Measurements from ENCODE around the gene NLN. TPM values are rescaled to one million over a fixed set of nuclear protein-coding genes. Genes with fewer than 3 reads are reported as not detected.

NLN gene
- total and polyA plus RNA-seq, 2 experiments from 2014 or later = 16.4 to 24.3 TPM

DNA sequence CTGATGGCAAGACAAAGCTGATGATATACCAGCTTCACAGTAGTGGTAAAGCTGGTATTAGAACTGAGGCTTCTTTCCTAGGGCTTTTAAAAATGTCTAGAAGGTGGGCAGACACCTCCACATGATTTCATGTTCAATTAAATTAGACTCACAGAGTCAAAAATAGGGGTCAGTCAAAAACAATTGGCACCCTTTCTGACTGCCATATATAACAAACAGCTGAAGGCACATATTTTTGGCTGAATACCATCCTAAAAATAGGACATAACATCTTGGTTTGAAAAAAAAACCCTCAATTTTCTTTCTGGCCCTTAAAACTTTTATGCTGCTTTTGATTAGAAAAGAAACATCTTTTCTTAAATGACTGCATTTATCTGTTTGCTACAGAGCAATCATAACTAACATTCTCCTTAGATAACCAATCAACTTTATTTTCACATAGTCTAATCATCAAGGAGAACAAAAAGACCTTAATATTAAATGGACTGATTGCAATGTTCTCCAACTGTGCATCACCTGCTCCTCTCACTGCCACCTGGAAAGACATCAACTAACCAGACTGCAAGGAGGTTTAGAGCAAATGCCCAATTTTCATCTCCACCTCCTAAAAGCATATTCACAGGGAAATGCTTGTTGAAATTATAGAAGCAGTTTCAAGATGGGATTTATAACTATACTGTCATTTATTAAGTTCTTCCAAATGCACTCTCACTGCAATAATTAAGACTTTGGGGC is 3.3 kb upstream of the NLN start:
- H3K36me3 ChIP-seq (replicated peaks; ENCODE audit: insufficient read depth, low read depth) = no peaks in the 10 kb centered on the region
- DNase-seq (ENCODE audit: low spot score) = no peak
- no peak overlapping the region for H2AFZ ChIP-seq

DNA sequence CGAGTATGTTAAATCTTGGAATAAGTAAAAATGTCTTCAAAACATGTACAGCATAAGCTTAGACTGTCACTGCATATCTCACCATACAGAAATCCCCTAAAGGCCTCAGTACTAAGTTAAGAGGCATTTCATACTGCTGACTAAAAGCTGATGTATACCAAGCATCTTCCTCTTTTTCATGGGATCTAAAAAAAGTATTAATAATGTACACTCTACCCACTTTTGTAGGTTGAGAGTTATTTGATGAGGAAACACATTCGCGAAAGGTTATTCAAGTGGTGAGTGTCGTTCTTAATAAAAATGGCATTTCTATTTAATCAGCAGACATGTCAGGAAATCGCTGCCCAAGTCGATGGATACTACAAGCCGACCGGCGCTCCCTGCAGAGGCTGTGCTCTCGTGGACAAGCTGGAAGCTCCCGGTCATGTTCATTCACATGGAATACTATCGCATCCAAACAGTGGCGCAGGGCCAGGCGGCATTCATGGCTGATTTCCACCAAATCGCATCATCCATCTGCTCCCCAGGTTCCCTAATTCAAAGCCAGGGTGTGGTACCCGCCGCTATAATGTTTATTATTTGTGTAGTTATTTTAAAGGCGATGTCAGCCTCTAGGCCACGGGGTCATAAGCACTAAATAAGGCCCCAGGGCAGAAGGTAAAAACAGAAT is 820 bp upstream of the NLN start:
- no peaks in the 10 kb centered on the region for H3K27me3 ChIP-seq
- peaks cover 32% of the 10 kb centered on the region for H3K79me2 ChIP-seq
- peak overlapping the region; percentile 98 for H3K4me3 ChIP-seq
- peak; percentile 69 for DNase-seq (ENCODE audit: low spot score)
- H3K4me2 ChIP-seq = peak overlapping the region; percentile 95
- WGBS (ENCODE audit: low lambda C conversion rate, missing lambda C conversion rate) = 8% methylated on average over 19 of the region's 19 CpGs
- H3K4me1 ChIP-seq (ENCODE audit: insufficient read depth) = no peaks in the 10 kb centered on the region
- TF ChIP-seq EZH2phosphoT487 (IDR thresholded peaks at IDR 0.05; ENCODE audit: low read depth, severe bottlenecking, unreplicated experiment) (no peak), EZH2 (IDR thresholded peaks at IDR 0.05; ENCODE audit: borderline replicate concordance) (no peak)
- TF ChIP-seq, protein P1, sequence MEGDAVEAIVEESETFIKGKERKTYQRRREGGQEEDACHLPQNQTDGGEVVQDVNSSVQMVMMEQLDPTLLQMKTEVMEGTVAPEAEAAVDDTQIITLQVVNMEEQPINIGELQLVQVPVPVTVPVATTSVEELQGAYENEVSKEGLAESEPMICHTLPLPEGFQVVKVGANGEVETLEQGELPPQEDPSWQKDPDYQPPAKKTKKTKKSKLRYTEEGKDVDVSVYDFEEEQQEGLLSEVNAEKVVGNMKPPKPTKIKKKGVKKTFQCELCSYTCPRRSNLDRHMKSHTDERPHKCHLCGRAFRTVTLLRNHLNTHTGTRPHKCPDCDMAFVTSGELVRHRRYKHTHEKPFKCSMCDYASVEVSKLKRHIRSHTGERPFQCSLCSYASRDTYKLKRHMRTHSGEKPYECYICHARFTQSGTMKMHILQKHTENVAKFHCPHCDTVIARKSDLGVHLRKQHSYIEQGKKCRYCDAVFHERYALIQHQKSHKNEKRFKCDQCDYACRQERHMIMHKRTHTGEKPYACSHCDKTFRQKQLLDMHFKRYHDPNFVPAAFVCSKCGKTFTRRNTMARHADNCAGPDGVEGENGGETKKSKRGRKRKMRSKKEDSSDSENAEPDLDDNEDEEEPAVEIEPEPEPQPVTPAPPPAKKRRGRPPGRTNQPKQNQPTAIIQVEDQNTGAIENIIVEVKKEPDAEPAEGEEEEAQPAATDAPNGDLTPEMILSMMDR (IDR thresholded peaks at IDR 0.05; ENCODE audit: poor library complexity) = no peak
- H4K20me1 ChIP-seq (ENCODE audit: insufficient read depth, poor library complexity, severe bottlenecking) = no peaks in the 10 kb centered on the region
- peak overlapping the region; percentile 82 for H3K27ac ChIP-seq
- H3K9me3 ChIP-seq (ENCODE audit: low read depth) = no peaks in the 10 kb centered on the region
- no peaks in the 10 kb centered on the region for H3K36me3 ChIP-seq (replicated peaks; ENCODE audit: insufficient read depth, low read depth)
- peak overlapping the region; percentile 98 for H2AFZ ChIP-seq
- no peaks in the 10 kb centered on the region for H3K9me2 ChIP-seq (replicated peaks; ENCODE audit: insufficient read depth)

More for the DNA sequence above, 3.3 kb upstream of the NLN start:
- no peaks in the 10 kb centered on the region for H3K4me1 ChIP-seq (ENCODE audit: insufficient read depth)
- H3K27ac ChIP-seq = no peak overlapping the region
- H3K79me2 ChIP-seq = peaks cover 16% of the 10 kb centered on the region
- TF ChIP-seq EZH2phosphoT487 (IDR thresholded peaks at IDR 0.05; ENCODE audit: low read depth, severe bottlenecking, unreplicated experiment) = no peak
- TF ChIP-seq, protein P1 (IDR thresholded peaks at IDR 0.05; ENCODE audit: poor library complexity) = no peak
- no peak for TF ChIP-seq EZH2 (IDR thresholded peaks at IDR 0.05; ENCODE audit: borderline replicate concordance)
- no peaks in the 10 kb centered on the region for H4K20me1 ChIP-seq (ENCODE audit: insufficient read depth, poor library complexity, severe bottlenecking)
- no peaks in the 10 kb centered on the region for H3K27me3 ChIP-seq
- no peaks in the 10 kb centered on the region for H3K9me3 ChIP-seq (ENCODE audit: low read depth)
- H3K9me2 ChIP-seq (replicated peaks; ENCODE audit: insufficient read depth) = no peaks in the 10 kb centered on the region
- no peak overlapping the region for H3K4me3 ChIP-seq
- no peak overlapping the region for H3K4me2 ChIP-seq

DNA sequence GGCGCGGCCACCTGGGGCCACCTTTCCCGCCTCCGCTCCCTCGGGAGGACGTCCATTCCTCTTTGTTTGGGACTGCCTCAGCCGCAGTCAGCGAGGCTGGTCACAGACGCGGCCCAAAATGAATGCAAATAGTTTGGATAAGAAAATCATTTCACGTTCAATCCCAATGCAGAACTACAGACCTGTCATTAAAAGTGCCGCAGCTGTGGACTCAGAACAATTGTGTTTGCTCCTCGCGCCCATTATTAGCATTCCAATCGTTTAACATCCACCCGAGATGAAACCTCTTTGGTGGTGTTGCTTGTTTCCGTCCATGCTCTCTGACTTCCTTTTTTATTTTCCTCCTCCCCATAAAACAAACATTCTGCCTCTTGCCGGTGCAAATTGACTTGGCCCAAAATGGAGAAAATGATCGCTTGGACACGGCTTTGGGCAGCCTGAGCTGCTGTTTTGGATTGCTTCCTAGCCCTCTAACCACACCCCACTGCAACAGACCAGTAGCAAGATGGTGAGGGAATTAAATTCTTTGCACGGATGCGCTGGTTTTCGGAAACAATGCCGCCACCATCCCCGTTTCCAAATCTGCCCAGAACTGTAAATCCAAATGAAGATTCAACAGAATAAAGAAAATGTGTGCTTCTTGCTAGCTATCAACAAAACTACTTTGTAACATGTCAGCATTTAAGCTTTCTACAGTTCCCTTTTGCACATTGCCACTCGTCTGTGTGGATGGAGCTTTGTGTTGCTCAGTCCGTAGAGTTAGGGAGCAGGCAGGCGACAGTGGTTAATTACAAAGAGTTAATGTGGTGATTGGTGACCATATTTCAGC is 784 bp downstream of the NLN start:
- Histone ChIP-seq H3K4me3 (peak overlapping the region; percentile 98), H3K9me3 (ENCODE audit: low read depth) (no peaks in the 10 kb centered on the region), H3K27ac (peak overlapping the region; percentile 74), H4K20me1 (ENCODE audit: insufficient read depth, poor library complexity, severe bottlenecking) (no peaks in the 10 kb centered on the region), H3K27me3 (no peaks in the 10 kb centered on the region), H3K36me3 (replicated peaks; ENCODE audit: insufficient read depth, low read depth) (no peaks in the 10 kb centered on the region), H2AFZ (peak overlapping the region; percentile 46), H3K4me1 (ENCODE audit: insufficient read depth) (no peaks in the 10 kb centered on the region), H3K4me2 (peak overlapping the region; percentile 95), H3K9me2 (replicated peaks; ENCODE audit: insufficient read depth) (no peaks in the 10 kb centered on the region), H3K79me2 (peaks cover 37% of the 10 kb centered on the region)
- TF ChIP-seq EZH2 (IDR thresholded peaks at IDR 0.05; ENCODE audit: borderline replicate concordance) (no peak), EZH2phosphoT487 (IDR thresholded peaks at IDR 0.05; ENCODE audit: low read depth, severe bottlenecking, unreplicated experiment) (no peak)
- TF ChIP-seq, protein P1 (IDR thresholded peaks at IDR 0.05; ENCODE audit: poor library complexity) = no peak
- DNase-seq (ENCODE audit: low spot score) = no peak
- 2% methylated on average over 28 of the region's 28 CpGs for WGBS (ENCODE audit: low lambda C conversion rate, missing lambda C conversion rate)

Data from hepatocyte (in vitro differentiated cells).